Adrenal gland (tissue), 5 donors: ENCODE measurements around the gene KCNH1.

Experiments
- POLR2A ChIP-seq, 2 donors: fragments of 450-650 bp; IDR thresholded peaks; one replicate each; pipeline ENCODE4 v1.6.1; 2017; ENCODE audit warnings: antibody characterized with exemption in 2 of 2, mild to moderate bottlenecking in 2 of 2, moderate library complexity in 1 of 2
- TF ChIP-seq, protein P1 (sequence below), 6 experiments: fragments of 450-650 bp in 4 of 6; fragments of 200-600 bp in 2 of 6; sonication (generic) in 1 of 6; IDR thresholded peaks; 1 replicate in 5 of 6; 2 replicates in 1 of 6; pipeline versions ENCODE4 v1.5.1 to v1.8.0; 2016 to 2021; ENCODE audit warnings: antibody characterized with exemption in 6 of 6, mild to moderate bottlenecking in 2 of 6, moderate library complexity in 1 of 6
- donor health status: DM: no; HTN: no; CAD: no.

DNA sequence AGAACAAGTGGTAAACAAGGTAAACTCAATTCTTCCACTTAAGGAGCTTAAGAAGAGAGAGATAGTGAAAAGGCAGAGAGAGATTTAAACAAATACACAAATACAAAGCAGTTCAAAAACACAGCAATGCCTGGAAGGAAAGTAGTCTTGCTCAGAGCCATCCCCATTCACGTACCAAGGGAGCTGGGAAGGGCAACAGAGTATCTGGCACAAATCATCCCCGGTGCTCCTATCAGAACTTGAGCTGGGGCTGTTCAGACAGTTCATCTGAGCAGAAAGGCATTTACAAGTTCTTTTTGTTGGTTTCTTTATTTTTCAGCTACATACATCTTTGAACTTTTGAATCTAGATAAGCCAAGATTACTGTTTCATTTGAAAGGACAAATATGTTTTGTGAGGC lies 233.9 kb downstream of the KCNH1 start:
- TF ChIP-seq, protein P1, sequence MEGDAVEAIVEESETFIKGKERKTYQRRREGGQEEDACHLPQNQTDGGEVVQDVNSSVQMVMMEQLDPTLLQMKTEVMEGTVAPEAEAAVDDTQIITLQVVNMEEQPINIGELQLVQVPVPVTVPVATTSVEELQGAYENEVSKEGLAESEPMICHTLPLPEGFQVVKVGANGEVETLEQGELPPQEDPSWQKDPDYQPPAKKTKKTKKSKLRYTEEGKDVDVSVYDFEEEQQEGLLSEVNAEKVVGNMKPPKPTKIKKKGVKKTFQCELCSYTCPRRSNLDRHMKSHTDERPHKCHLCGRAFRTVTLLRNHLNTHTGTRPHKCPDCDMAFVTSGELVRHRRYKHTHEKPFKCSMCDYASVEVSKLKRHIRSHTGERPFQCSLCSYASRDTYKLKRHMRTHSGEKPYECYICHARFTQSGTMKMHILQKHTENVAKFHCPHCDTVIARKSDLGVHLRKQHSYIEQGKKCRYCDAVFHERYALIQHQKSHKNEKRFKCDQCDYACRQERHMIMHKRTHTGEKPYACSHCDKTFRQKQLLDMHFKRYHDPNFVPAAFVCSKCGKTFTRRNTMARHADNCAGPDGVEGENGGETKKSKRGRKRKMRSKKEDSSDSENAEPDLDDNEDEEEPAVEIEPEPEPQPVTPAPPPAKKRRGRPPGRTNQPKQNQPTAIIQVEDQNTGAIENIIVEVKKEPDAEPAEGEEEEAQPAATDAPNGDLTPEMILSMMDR (IDR thresholded peaks at IDR 0.05): no peak
- TF ChIP-seq POLR2A (IDR thresholded peaks at IDR 0.05): no peak
